Muscle layer of duodenum (tissue), 2 donors: ENCODE data around the gene GPR132.

Experiments used
- H3K27ac ChIP-seq: one replicate; pipeline ENCODE4 v1.7.0; 2013; ENCODE audit warnings: mild to moderate bottlenecking, low read length
- H3K27me3 ChIP-seq: one replicate; pipeline ENCODE4 v1.7.0; 2013; ENCODE audit warnings: low read depth, mild to moderate bottlenecking, control low read depth, low read length
- H3K36me3 ChIP-seq, 2 donors: one replicate each; pipeline ENCODE4 v1.7.0; 2013; ENCODE audit warnings: low read length in 2 of 2, control low read depth in 1 of 2, mild to moderate bottlenecking in 1 of 2; ENCODE audit not compliant: insufficient read depth in 2 of 2, control insufficient read depth in 1 of 2
- H3K4me1 ChIP-seq, 2 donors: one replicate each; pipeline ENCODE4 v1.7.0; 2013; ENCODE audit warnings: low read length in 2 of 2, mild to moderate bottlenecking in 2 of 2, control low read depth in 1 of 2, moderate library complexity in 1 of 2; ENCODE audit not compliant: insufficient read depth in 2 of 2, control insufficient read depth in 1 of 2
- H3K4me3 ChIP-seq, 2 donors: one replicate each; pipeline ENCODE4 v1.7.0; 2013; ENCODE audit warnings: low read length in 2 of 2, low read depth in 1 of 2, mild to moderate bottlenecking in 1 of 2
- H3K9me3 ChIP-seq, 2 donors: one replicate each; pipeline ENCODE4 v1.7.0; 2013; ENCODE audit warnings: low read length in 2 of 2, control low read depth in 1 of 2, mild to moderate bottlenecking in 1 of 2; ENCODE audit not compliant: control insufficient read depth in 1 of 2
- donor health status: healthy.

The GPR132 gene

DNA sequence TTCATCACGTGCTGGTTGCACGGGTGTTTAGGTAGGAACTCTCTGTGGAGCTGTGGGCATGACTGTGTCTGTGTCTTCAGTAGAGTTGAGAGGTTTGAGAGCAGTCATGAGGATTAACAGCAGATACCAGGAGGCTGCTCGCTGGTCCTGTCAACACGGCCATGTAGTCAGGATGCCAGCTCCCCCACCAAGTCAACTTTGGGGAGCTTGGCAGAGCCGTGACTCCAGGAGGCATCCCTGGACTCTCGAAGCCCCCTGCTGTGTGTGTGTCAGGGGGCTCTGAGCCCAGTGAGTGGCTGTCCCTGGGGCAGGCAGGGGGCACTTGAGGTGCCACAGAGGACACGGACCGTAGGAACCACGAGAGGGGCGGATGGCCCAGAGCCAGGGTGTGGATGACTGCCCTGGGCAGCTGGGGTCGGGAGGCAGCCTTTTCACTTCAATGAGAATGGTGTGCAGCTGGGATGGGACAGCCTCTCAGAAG, 7.2 kb upstream of the GPR132 start:
- Histone ChIP-seq H3K4me1 (peaks cover 0 to 16% of the 10 kb centered on the region in 2 donors), H3K27ac (no peak overlapping the region), H3K36me3 (no peaks in the 10 kb centered on the region), H3K27me3 (peaks cover 5% of the 10 kb centered on the region), H3K4me3 (no peak overlapping the region), H3K9me3 (no peaks in the 10 kb centered on the region)

DNA sequence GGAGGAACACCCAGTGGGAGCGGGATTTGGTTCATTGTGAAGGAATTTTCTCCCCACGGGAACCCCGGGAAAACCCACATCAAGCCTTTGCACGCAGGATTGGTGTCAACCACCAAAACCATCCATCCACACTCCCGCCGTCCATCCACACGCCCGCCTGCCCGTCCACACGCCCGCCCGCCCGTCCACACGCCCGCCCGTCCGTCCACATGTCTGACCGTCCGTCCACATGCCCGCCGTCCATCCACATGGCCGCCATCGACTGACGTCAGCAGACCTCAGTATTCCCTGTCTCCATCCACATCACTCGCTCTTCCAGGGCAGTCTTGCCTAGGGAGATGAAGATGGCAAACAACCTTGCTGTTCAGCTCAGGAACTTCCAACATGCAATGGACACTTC, 6.7 kb upstream of the GPR132 start:
- no peak overlapping the region for H3K27ac ChIP-seq
- no peaks in the 10 kb centered on the region for H3K9me3 ChIP-seq
- peaks cover 0 to 14% of the 10 kb centered on the region in 2 donors for H3K4me1 ChIP-seq
- no peaks in the 10 kb centered on the region for H3K27me3 ChIP-seq
- H3K36me3 ChIP-seq, result no peaks in the 10 kb centered on the region
- no peak overlapping the region for H3K4me3 ChIP-seq

DNA sequence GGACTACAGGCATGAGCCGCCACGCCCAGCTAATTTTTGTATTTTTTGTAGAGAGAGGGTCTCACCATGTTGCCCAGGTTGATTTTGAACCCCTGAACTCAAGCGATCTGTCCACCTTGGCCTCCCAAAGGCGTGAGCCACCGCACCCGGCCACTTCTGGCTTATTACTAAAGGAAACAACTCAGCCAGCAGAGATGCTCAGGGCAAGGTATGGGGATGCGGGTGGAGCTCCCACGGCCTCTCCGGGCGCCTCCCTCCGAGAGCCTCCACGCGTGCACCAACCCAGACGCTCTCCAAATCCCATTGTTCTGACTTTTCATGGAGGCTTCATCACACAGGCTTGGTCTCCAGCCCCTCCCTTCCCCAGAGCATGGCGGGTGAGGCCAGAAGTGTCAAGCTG, 6.1 kb upstream of the GPR132 start:
- H3K4me3 ChIP-seq, result no peak overlapping the region
- H3K36me3 ChIP-seq, result no peaks in the 10 kb centered on the region
- H3K9me3 ChIP-seq, result no peaks in the 10 kb centered on the region
- H3K27me3 ChIP-seq, result no peaks in the 10 kb centered on the region
- peaks cover 0 to 13% of the 10 kb centered on the region in 2 donors for H3K4me1 ChIP-seq
- H3K27ac ChIP-seq, result no peak overlapping the region

DNA sequence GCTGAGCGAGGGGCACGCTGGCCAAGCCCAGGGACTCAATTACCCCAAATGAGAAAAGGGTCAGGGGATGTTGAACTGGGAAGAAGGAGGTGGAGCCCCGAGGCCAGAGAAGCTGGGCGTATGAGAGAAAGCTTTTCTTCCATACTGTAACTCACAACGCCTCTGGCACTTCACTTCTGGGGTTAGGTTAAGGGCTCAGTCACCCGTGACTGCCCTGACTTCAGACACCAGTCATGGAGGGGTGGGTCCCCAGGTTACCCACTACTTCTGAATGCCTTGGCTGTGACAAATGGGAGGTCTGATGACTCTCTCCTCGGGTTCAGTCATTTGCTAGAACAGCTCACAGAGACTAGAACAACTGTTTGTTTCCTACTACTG, 5.5 kb upstream of the GPR132 start:
- Histone ChIP-seq H3K9me3 (no peaks in the 10 kb centered on the region), H3K27ac (peak overlapping the region; percentile 27), H3K27me3 (no peaks in the 10 kb centered on the region), H3K4me3 (no peak overlapping the region), H3K36me3 (no peaks in the 10 kb centered on the region), H3K4me1 (peaks cover 0 to 9% of the 10 kb centered on the region in 2 donors)

DNA sequence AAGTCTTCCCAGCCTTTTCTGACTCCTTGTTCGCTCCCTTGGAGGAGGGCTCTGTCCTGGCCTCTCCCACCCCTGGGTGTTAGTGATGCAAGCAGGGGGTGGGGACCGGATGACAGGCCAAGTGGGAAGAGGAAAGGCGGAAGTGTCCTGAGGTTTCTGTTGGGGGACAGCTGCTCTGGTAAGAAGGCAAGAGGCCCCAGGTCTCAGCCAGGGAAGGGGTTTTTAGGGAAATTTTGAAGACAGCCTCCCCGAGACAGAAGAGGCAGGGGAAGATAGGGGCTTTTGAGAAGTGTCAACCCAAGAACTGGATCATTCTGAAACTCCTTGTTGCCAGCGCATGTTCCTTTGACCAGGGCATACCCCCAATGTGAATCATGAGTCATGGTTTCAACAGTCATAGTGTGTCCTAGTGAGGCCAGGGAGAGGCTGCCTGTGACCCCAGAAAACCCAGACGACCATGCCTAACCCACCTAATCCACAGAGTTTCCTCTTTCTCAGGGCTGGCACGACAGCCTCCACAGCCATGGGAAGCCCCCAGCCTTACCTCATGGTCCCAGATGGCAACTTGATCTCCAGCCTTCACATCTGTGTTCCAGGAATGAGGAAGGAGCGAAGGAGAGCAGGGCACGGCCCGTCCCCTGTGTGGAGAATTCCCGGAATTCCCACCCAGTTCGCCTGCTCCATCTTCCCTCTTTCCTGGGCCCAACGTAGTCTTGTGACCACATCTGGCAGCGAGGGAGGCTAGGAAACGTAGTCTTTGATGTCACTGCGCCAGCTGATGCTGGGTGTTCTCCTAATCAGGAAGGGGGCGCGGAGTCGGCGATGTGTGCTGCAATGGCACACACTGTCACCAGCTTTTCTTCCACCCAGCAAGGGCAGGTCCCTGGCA, 4.9 kb upstream of the GPR132 start:
- Histone ChIP-seq H3K9me3 (no peaks in the 10 kb centered on the region), H3K36me3 (no peaks in the 10 kb centered on the region), H3K27me3 (no peaks in the 10 kb centered on the region), H3K4me1 (peaks cover 0 to 4% of the 10 kb centered on the region in 2 donors), H3K4me3 (no peak overlapping the region), H3K27ac (peak overlapping the region; percentile 27)

DNA sequence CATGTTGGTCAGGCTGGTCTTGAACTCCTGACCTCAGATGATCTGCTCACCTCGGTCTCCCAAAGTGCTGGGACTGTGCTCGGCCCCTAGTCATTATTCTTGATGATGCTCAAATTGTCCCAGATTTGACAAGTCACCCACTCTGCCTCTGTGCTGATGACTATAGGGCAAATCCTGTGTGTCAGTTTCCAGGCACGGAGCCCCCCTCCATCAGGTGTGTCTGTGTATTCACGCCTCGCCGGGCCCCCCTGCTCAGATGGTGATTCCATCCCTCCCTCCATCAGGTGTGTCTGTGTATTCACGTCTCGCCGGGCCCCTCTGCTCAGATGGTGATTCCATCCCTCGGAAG, 4.3 kb upstream of the GPR132 start:
- Histone ChIP-seq H3K4me1 (peaks cover 0 to 4% of the 10 kb centered on the region in 2 donors), H3K36me3 (no peaks in the 10 kb centered on the region), H3K27ac (no peak overlapping the region), H3K27me3 (no peaks in the 10 kb centered on the region), H3K9me3 (no peaks in the 10 kb centered on the region), H3K4me3 (no peak overlapping the region)

DNA sequence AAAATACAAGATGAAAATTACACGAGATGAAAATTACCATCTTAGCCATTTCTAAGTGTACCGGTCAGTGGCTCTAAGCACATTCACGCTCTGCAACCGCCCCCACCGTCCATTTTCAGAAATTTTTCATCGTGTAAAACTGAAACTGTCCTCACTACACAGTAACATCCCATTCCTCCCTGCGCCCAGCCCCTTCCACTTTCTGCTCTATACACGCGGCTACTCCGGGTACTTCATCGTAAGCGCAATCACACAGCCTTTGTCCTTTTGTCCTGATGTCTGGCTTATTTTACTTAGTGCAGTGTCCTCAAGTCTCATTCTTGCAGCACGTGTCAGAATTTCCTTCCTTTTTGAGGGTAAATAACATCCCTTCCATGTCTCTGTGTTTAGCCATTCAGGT, 3.6 kb upstream of the GPR132 start:
- H3K36me3 ChIP-seq, result no peaks in the 10 kb centered on the region
- peaks cover 0 to 4% of the 10 kb centered on the region in 2 donors for H3K4me1 ChIP-seq
- H3K27ac ChIP-seq, result no peak overlapping the region
- H3K9me3 ChIP-seq, result no peaks in the 10 kb centered on the region
- H3K27me3 ChIP-seq, result no peaks in the 10 kb centered on the region
- H3K4me3 ChIP-seq, result no peak overlapping the region

DNA sequence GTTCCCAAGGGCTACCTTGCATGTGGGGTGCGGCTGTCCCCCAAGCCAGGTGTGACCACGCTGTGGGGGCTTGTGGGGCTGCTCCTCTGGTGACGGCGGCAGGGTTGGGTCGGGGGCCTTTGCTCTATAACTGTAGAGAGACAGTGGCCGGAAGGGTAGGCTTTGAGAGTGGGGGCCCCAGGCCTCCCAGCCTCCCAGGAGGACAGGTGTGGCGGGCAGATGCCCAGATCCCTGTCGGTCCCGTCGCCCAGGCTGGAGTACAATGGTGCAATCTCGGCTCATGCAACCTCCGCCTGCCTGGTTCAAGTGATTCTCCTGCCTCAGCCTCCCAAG, 2.7 kb upstream of the GPR132 start:
- Histone ChIP-seq H3K9me3 (no peaks in the 10 kb centered on the region), H3K27ac (no peak overlapping the region), H3K27me3 (no peaks in the 10 kb centered on the region), H3K4me3 (no peak overlapping the region), H3K36me3 (no peaks in the 10 kb centered on the region), H3K4me1 (peaks cover 0 to 4% of the 10 kb centered on the region in 2 donors)

DNA sequence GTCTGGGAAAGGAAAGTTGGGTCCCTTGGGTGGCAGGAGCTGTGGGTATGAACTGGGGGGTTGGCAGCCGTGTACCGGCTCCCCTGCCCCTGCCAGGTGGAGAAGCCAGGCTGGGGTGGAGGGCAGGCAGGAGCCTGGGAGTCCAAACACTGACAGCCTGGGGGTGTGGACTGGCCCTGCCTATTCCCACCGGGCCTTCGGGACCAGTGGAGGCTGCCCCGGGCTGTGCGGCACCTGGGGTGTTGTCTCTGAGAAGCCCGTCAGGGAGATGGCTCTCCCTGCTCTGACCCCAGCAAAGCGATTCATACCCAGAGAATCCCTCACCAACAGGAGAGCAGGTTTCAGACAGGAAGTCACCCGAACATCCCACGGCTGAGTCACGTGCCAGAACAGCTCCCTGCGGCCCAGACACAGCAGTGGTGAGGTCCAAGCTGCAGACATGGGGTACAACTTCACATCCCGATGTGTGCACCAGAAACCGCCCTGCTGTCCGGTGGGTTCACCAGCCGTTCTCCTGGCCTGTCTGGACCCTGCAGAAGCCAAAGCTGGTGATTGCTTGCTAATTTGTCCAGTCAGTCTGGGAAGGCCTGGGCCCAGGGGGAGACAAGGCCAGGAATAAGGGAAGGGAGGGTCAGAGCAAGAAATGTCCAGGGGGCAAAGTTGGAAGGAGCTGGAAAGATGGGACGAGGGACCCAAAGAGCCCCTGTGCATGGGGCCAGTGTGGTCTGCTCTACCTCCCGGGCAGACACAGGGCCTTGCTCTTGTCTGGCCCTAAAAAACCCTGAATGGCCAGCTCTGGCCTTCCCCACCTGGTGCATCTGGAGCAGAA, 2.1 kb upstream of the GPR132 start:
- no peaks in the 10 kb centered on the region for H3K36me3 ChIP-seq
- H3K9me3 ChIP-seq, result no peaks in the 10 kb centered on the region
- no peak overlapping the region for H3K27ac ChIP-seq
- no peaks in the 10 kb centered on the region for H3K27me3 ChIP-seq
- peaks cover 0 to 4% of the 10 kb centered on the region in 2 donors for H3K4me1 ChIP-seq
- no peak overlapping the region for H3K4me3 ChIP-seq

DNA sequence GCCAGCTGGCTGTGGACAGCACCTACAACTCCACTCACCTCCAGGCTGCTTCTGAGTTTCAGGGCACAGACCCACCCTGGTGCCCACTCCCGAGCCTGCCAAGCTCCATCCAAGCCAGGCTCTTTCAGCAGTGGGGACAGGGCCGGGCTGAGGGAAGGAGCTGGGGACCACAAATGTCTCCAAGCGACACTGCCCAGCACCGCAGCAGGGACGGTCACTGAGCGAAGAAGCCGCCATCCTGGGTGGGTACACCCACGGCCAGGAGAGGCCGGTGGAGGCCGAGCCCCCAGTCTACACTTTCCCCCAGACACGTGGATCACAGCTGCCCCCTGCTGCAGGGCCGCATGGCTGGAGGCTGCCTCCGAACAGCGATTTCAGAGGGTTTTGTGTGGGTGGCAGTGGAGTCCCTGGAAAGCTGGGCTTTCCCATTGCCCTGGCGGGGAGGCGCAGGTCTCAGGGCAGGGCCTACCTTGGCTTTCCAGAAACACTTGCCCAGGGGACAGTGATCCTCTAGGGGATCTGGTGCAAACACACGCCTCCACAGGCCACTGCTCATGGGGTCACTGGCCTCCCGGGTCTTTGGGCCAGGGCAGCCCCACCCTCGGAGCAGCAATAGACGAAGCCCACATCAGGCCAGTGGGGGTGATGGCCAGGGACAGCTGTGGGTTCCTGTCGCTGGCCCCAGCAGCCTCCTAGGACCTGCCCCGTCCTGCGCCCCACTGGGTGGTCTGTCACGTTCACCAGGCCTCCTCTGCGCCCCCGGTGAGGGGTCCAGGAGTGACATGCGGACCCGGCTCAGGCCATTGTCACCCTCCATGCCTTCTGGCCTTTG, 1.2 kb upstream of the GPR132 start:
- Histone ChIP-seq H3K27me3 (no peaks in the 10 kb centered on the region), H3K4me3 (no peak overlapping the region), H3K27ac (peak overlapping the region; percentile 4), H3K4me1 (peaks cover 0 to 7% of the 10 kb centered on the region in 2 donors), H3K9me3 (no peaks in the 10 kb centered on the region), H3K36me3 (no peaks in the 10 kb centered on the region)

DNA sequence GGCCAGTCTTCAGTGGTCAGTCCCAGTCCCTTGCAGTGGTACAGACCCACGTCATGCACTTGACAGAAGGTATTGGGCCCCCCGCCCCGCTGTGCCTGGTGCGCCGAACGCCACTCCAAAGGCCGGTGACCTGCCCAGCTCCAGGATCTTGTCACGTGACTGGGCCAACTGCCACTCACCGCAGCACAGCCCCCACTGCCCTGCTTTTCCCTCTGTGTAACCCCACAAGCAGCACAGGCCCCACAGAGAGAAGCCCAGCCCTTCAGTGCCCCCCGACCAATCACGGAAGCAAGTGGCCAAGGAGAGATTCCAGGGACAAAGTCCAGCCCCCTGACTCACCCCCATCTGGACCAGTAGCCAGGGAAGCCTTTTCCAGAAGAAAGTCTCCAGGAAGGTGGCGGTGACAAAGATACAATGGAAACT, 498 bp downstream of the GPR132 start:
- H3K4me1 ChIP-seq, result peaks cover 0 to 21% of the 10 kb centered on the region in 2 donors
- H3K9me3 ChIP-seq, result no peaks in the 10 kb centered on the region
- H3K27ac ChIP-seq, result peak overlapping the region; percentile 69
- no peaks in the 10 kb centered on the region for H3K27me3 ChIP-seq
- H3K4me3 ChIP-seq, result peak overlapping the region; percentile 39 to 43
- no peaks in the 10 kb centered on the region for H3K36me3 ChIP-seq
